ENCODE measurements around the gene SLC25A38.

DNA sequence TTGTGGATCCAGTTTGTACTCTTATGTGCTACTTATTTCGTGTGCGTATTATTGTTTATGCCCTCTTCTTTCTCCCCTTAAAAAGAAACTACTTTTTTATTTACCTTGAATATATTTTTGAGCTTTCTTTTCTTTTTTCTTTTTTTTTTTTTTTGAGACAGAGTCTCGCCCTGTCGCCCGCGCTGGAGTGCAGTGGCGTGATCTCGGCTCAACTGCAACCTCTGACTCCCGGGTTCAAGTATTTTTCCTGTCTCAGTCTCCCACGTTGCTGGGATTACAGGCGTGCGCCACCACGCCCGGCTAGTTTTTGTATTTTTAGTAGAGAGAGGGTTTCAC is 1.5 kb downstream of the SLC25A38 start:
- TF ChIP-seq, protein P1, sequence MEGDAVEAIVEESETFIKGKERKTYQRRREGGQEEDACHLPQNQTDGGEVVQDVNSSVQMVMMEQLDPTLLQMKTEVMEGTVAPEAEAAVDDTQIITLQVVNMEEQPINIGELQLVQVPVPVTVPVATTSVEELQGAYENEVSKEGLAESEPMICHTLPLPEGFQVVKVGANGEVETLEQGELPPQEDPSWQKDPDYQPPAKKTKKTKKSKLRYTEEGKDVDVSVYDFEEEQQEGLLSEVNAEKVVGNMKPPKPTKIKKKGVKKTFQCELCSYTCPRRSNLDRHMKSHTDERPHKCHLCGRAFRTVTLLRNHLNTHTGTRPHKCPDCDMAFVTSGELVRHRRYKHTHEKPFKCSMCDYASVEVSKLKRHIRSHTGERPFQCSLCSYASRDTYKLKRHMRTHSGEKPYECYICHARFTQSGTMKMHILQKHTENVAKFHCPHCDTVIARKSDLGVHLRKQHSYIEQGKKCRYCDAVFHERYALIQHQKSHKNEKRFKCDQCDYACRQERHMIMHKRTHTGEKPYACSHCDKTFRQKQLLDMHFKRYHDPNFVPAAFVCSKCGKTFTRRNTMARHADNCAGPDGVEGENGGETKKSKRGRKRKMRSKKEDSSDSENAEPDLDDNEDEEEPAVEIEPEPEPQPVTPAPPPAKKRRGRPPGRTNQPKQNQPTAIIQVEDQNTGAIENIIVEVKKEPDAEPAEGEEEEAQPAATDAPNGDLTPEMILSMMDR (conservative IDR thresholded peaks at IDR 0.05), result no peak
- no peak for TF ChIP-seq ZFX (IDR thresholded peaks at IDR 0.05)

Measured in C4-2B (cell line).